DND-41 (cell line): ENCODE results near the gene TMEM190.
"Not testable (repeated sequence)": the region's sequence is repeated elsewhere in the genome, so short reads cannot be mapped to it uniquely, and the experiment has no call there.

Source experiments
- ATAC-seq: fragments of 200-7000 bp; cut with Tn5 transposase; 3 replicates; pipeline ENCODE4 v1.9.1; 2021; ENCODE audit warnings: low read depth; ENCODE audit not compliant: insufficient read depth
- DNase-seq: peaks from one replicate; pipeline ENCODE4 v3.0.0-alpha.2; 2020
- H2AFZ ChIP-seq: 2 replicates; pipeline ENCODE4 v1.6.0; 2012; ENCODE audit warnings: low read depth, low read length
- H3K27ac ChIP-seq: 2 replicates; pipeline ENCODE4 v1.5.1; 2012; ENCODE audit warnings: low read length, inconsistent platforms
- H3K27me3 ChIP-seq: fragments of 200-600 bp; sonication (generic); 2 replicates; pipeline ENCODE4 v1.6.0; 2012; ENCODE audit warnings: low read length, mild to moderate bottlenecking, inconsistent platforms; ENCODE audit not compliant: insufficient read depth, poor library complexity
- H3K36me3 ChIP-seq: 2 replicates; pipeline ENCODE4 v1.5.1; 2012; ENCODE audit warnings: low read length, inconsistent platforms; ENCODE audit not compliant: insufficient read depth
- H3K4me1 ChIP-seq: 2 replicates; pipeline ENCODE4 v1.5.1; 2012; ENCODE audit warnings: mild to moderate bottlenecking, low read length; ENCODE audit not compliant: insufficient read depth
- H3K4me2 ChIP-seq: 2 replicates; pipeline ENCODE4 v1.6.0; 2012; ENCODE audit warnings: mild to moderate bottlenecking, moderate library complexity, low read length, inconsistent platforms; ENCODE audit not compliant: insufficient read depth
- H3K4me3 ChIP-seq, 2 experiments: fragments of 200-600 bp in 1 of 2; shearing (Covaris generic) in 1 of 2; 2 replicates each; pipeline ENCODE4 v1.5.1; 2012 to 2016; ENCODE audit warnings: inconsistent platforms in 2 of 2, low read length in 2 of 2, mild to moderate bottlenecking in 2 of 2, low read depth in 1 of 2, moderate library complexity in 1 of 2
- H3K79me2 ChIP-seq: 2 replicates; pipeline ENCODE4 v1.6.0; 2012; ENCODE audit warnings: low read length, inconsistent platforms; ENCODE audit not compliant: insufficient read depth
- H3K9ac ChIP-seq: 2 replicates; pipeline ENCODE4 v1.6.0; 2012; ENCODE audit warnings: low read depth, mild to moderate bottlenecking, inconsistent platforms, low read length, moderate library complexity
- H3K9me3 ChIP-seq: 2 replicates; pipeline ENCODE4 v1.5.1; 2012; ENCODE audit warnings: low read length, moderate library complexity, mild to moderate bottlenecking, inconsistent platforms; ENCODE audit not compliant: insufficient read depth, severe bottlenecking
- H4K20me1 ChIP-seq: 2 replicates; pipeline ENCODE4 v1.6.0; 2012; ENCODE audit warnings: low read length; ENCODE audit not compliant: insufficient read depth
- CTCF ChIP-seq: IDR thresholded peaks from 2 replicates; pipeline ENCODE4 v1.5.1; 2012; ENCODE audit warnings: borderline replicate concordance, low read length, moderate library complexity, mild to moderate bottlenecking; ENCODE audit not compliant: poor library complexity, severe bottlenecking; ENCODE audit errors: extremely low read depth
- EZH2 ChIP-seq: IDR thresholded peaks from 3 replicates; pipeline ENCODE4 v1.6.1; 2012; ENCODE audit warnings: borderline replicate concordance, low read depth, mild to moderate bottlenecking, moderate library complexity, low read length, inconsistent platforms; ENCODE audit not compliant: severe bottlenecking

The TMEM190 gene

GRCh38 chr19:55407800-55408532, 31.3 kb downstream of the TMEM190 start:
- peak overlapping the region; percentile 92 for H3K4me2 ChIP-seq
- H4K20me1 ChIP-seq, result peaks cover 37% of the 10 kb centered on the region
- H3K79me2 ChIP-seq, result peaks cover 42% of the 10 kb centered on the region
- peaks cover 41% of the 10 kb centered on the region for H3K4me1 ChIP-seq
- peak; percentile 93 for ATAC-seq
- peaks cover 42% of the 10 kb centered on the region for H3K36me3 ChIP-seq
- TF ChIP-seq CTCF (no peak), EZH2 (no peak)
- DNase-seq, result peak; percentile 99
- peak overlapping the region; percentile 97 for H3K9ac ChIP-seq
- H3K4me3 ChIP-seq, result peak overlapping the region; percentile 89 to 90; a peak in 3 of 4 replicates
- H2AFZ ChIP-seq, result peak overlapping the region; percentile 91
- H3K27ac ChIP-seq, result peak overlapping the region; percentile 99
- H3K27me3 ChIP-seq, result no peaks in the 10 kb centered on the region
- H3K9me3 ChIP-seq, result peaks cover 15% of the 10 kb centered on the region

DNA sequence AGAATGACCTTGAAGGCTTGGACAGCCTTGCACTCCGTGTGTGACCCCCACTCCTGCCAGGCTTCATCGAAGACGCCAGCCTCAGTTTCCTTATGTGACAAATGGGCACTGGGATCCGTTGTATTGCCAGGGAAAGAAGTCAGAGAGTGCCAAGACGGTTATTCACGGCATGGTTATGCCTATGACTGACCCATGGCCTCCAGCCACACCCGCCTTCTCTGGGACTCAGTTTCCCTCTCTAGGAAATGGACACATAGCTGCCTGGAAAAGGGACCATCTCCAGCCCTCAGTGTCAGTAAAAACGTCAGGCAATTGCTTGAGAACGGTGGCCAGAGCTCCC, 31.9 kb downstream of the TMEM190 start:
- peak overlapping the region; percentile 99 for H3K27ac ChIP-seq
- peaks cover 31% of the 10 kb centered on the region for H4K20me1 ChIP-seq
- peak overlapping the region; percentile 91 for H2AFZ ChIP-seq
- TF ChIP-seq CTCF, result no peak
- TF ChIP-seq EZH2, result no peak
- peak overlapping the region; percentile 58 for H3K9ac ChIP-seq
- H3K79me2 ChIP-seq, result peaks cover 37% of the 10 kb centered on the region
- peak overlapping the region; percentile 60 for H3K4me2 ChIP-seq
- H3K4me1 ChIP-seq, result peaks cover 36% of the 10 kb centered on the region
- H3K27me3 ChIP-seq, result no peaks in the 10 kb centered on the region
- peaks cover 37% of the 10 kb centered on the region for H3K36me3 ChIP-seq
- H3K9me3 ChIP-seq, result peaks cover 15% of the 10 kb centered on the region
- ATAC-seq (no peak), DNase-seq (no peak)
- H3K4me3 ChIP-seq, result peak overlapping the region in 1 of 2 experiments; percentile 52; a peak in 2 of 4 replicates

DNA sequence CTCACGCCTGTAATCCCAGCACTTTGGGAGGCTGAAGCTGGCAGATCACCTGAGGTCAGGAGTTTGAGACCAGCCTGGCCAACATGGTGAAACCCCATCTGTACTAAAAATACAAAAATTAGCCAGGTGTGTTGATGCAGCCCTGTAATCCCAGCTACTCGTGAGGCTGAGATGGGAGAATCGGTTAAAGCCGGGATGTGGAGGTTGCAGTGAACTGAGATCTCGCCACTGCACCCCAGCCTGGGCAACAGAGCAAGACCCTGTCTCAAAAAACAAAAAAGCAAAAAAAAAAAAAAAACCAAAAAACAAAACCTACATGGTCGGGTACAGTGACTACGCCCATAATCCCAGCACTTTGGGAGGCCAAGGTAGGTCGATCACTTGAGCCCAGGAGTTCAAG, 32.6 kb downstream of the TMEM190 start:
- DNase-seq, H3K4me2 ChIP-seq, ATAC-seq, H3K4me3 ChIP-seq, H3K27me3 ChIP-seq, H3K9ac ChIP-seq: not testable (repeated sequence)
- Histone ChIP-seq H2AFZ (0 out of 2 replicates have a peak overlapping the region, but pooled peaks have one; percentile 91), H3K27ac (peak overlapping the region; percentile 99; the same call in 1 of the 2 replicates), H3K36me3 (peaks cover 31% of the 10 kb centered on the region), H3K9me3 (peaks cover 15% of the 10 kb centered on the region), H3K79me2 (peaks cover 32% of the 10 kb centered on the region), H4K20me1 (peaks cover 27% of the 10 kb centered on the region), H3K4me1 (peaks cover 31% of the 10 kb centered on the region)

- TF ChIP-seq EZH2, result no peak
- no peak for TF ChIP-seq CTCF
- H3K79me2 ChIP-seq, result peaks cover 23% of the 10 kb centered on the region
- H2AFZ ChIP-seq, result no peak overlapping the region
- H3K4me3 ChIP-seq, result no peak overlapping the region
- no peak overlapping the region for H3K4me2 ChIP-seq
- no peak overlapping the region for H3K9ac ChIP-seq
- no peaks in the 10 kb centered on the region for H3K27me3 ChIP-seq
- H3K27ac ChIP-seq, result no peak overlapping the region
- DNase-seq, result no peak
- H4K20me1 ChIP-seq, result peaks cover 20% of the 10 kb centered on the region
- H3K36me3 ChIP-seq, result peaks cover 22% of the 10 kb centered on the region
- H3K4me1 ChIP-seq, result peaks cover 24% of the 10 kb centered on the region
- peaks cover 15% of the 10 kb centered on the region for H3K9me3 ChIP-seq
- no peak for ATAC-seq
Measured at GRCh38 chr19:55410168-55410567, 33.5 kb downstream of the TMEM190 start.
